GM12878 (cell line): ENCODE results near the gene RHOBTB1. TPM values are rescaled to one million over a fixed set of nuclear protein-coding genes. Genes with fewer than 3 reads are reported as not detected.

ENCODE experiments used
- ATAC-seq: fragments of 200-7000 bp; cut with Tn5 transposase; 3 replicates; pipeline ENCODE4 v1.9.1; 2020; ENCODE audit warnings: mild to moderate bottlenecking, moderate library complexity
- BruUV-seq: library from RNA; stranded (reverse); fragments of 400-500 nt; replicated peaks from 2 replicates; lab custom pipeline; 2021; lab: Mats Ljungman, UMichigan
- CTCF ChIA-PET: fragments of 300-600 bp; sonication (Branson Sonifier 250); formaldehyde crosslinking; extraction: SDS; loops from one replicate; lab custom pipeline; 2021; ENCODE audit warnings: inconsistent platforms; lab: Yijun Ruan, JAX
- POLR2A ChIA-PET: fragments of 350-600 bp; formaldehyde crosslinking; extraction: SDS; loops from one replicate; lab custom pipeline; 2021; ENCODE audit warnings: inconsistent platforms; lab: Charles Lee
- RAD21 ChIA-PET: fragments of 300-600 bp; sonication (Branson Sonifier 250); formaldehyde crosslinking; loops from one replicate; lab custom pipeline; 2023; ENCODE audit warnings: antibody characterized with exemption; ENCODE audit not compliant: unreplicated experiment; lab: Charles Lee
- SMC1A ChIA-PET: fragments of 300-600 bp; sonication (Branson Sonifier 250); formaldehyde crosslinking; loops from one replicate; lab custom pipeline; 2023; ENCODE audit not compliant: unreplicated experiment, uncharacterized antibody; lab: Charles Lee
- DNase-seq: peaks from one replicate; pipeline ENCODE4 v3.0.0-alpha.2; 2011; ENCODE audit warnings: low read depth, low spot score
- FAIRE-seq: peaks from 3 replicates; lab custom pipeline; 2011; peaks lifted over from hg19 to GRCh38; lab: Jason Lieb, UNC
- H2AFZ ChIP-seq: 2 replicates; pipeline ENCODE4 v1.6.0; 2011; ENCODE audit warnings: low read depth, low read length, control low read depth; ENCODE audit not compliant: control insufficient read depth
- H3K27ac ChIP-seq: 2 replicates; pipeline ENCODE4 v1.5.1; 2011; ENCODE audit warnings: control low read depth; ENCODE audit not compliant: control insufficient read depth, insufficient read depth
- H3K27me3 ChIP-seq, 2 experiments: replicated peaks in 1 of 2; 2 replicates each; pipeline versions ENCODE4 v1.6.0 to v1.6.1; 2011; ENCODE audit warnings: low read length in 1 of 2; ENCODE audit not compliant: control insufficient read depth in 2 of 2, insufficient read depth in 2 of 2
- H3K36me3 ChIP-seq, 2 experiments: 2 replicates each; pipeline ENCODE4 v1.5.1; 2011; ENCODE audit warnings: low read length in 1 of 2; ENCODE audit not compliant: control insufficient read depth in 2 of 2, insufficient read depth in 2 of 2
- H3K4me1 ChIP-seq: 2 replicates; pipeline ENCODE4 v1.6.1; 2011; ENCODE audit warnings: mild to moderate bottlenecking, low read length, moderate library complexity, mixed read lengths; ENCODE audit not compliant: control insufficient read depth, insufficient read depth
- H3K4me2 ChIP-seq: 2 replicates; pipeline ENCODE4 v1.6.0; 2011; ENCODE audit warnings: control low read depth; ENCODE audit not compliant: control insufficient read depth, insufficient read depth
- H3K4me3 ChIP-seq: fragments of 200-600 bp; sonication (generic); 2 replicates; pipeline ENCODE4 v1.5.1; 2016
- H3K79me2 ChIP-seq: 2 replicates; pipeline ENCODE4 v1.6.0; 2011; ENCODE audit warnings: low read length; ENCODE audit not compliant: control insufficient read depth, insufficient read depth
- H3K9ac ChIP-seq: 2 replicates; pipeline ENCODE4 v1.8.0; 2011; ENCODE audit warnings: low read length, control low read depth, mixed read lengths; ENCODE audit not compliant: control insufficient read depth, insufficient read depth
- H3K9me3 ChIP-seq: replicated peaks from 3 replicates; pipeline ENCODE4 v1.5.1; 2011; ENCODE audit warnings: mild to moderate bottlenecking, low read length; ENCODE audit not compliant: control insufficient read depth, insufficient read depth
- H4K20me1 ChIP-seq: 2 replicates; pipeline ENCODE4 v1.6.0; 2011; ENCODE audit not compliant: control insufficient read depth, insufficient read depth
- CUX1 ChIP-seq: IDR thresholded peaks from 2 replicates; pipeline ENCODE4 v1.6.1; 2012; ENCODE audit warnings: improper control_type of control experiment, low read depth, low read length; ENCODE audit not compliant: insufficient replicate concordance
- EP300 ChIP-seq, 2 experiments: fragments of 150-350 bp in 1 of 2; IDR thresholded peaks; 2 replicates each; pipeline ENCODE4 v1.6.1; 2011 to 2012; ENCODE audit warnings: low read depth in 2 of 2, low read length in 2 of 2, borderline replicate concordance in 1 of 2, improper control_type of control experiment in 1 of 2, inconsistent platforms in 1 of 2; ENCODE audit not compliant: control insufficient read depth in 1 of 2
- HCFC1 ChIP-seq: fragments of 150-350 bp; IDR thresholded peaks from 2 replicates; pipeline ENCODE4 v1.6.1; 2014; ENCODE audit warnings: low read length
- HSF1 ChIP-seq: fragments of 150-350 bp; IDR thresholded peaks from 2 replicates; pipeline ENCODE4 v1.6.1; 2014; ENCODE audit warnings: mild to moderate bottlenecking, low read depth, low read length
- IKZF1 ChIP-seq: fragments of 450-650 bp; conservative IDR thresholded peaks from 2 replicates; pipeline ENCODE4 v1.6.1; 2017; ENCODE audit warnings: antibody characterized with exemption, mild to moderate bottlenecking
- PAX5 ChIP-seq: IDR thresholded peaks from 2 replicates; pipeline ENCODE4 v1.6.1; 2011; ENCODE audit warnings: low read depth, low read length, borderline replicate concordance
- SUPT20H ChIP-seq: IDR thresholded peaks from 2 replicates; pipeline ENCODE4 v1.6.1; 2011; ENCODE audit warnings: low read depth, mild to moderate bottlenecking, low read length, moderate library complexity, borderline replicate concordance; ENCODE audit not compliant: control insufficient read depth
- ZBTB40 ChIP-seq: fragments of 450-650 bp; IDR thresholded peaks from 2 replicates; pipeline ENCODE4 v1.6.1; 2016; ENCODE audit warnings: mild to moderate bottlenecking, moderate library complexity, borderline replicate concordance
- WGBS: methylation state at CpG from one replicate; pipeline ENCODE4 v1.1.6; 2016; ENCODE audit warnings: low lambda C conversion rate; ENCODE audit not compliant: insufficient replicate concordance, insufficient coverage; ENCODE audit errors: missing lambda C conversion rate; 5-methylcytosine and 5-hydroxymethylcytosine counted together
- in situ Hi-C: fragments of 300-500 bp; cut with MboI; formaldehyde crosslinking; loops from 9 replicates; pipeline ENCODE4 v1.14.3; 2018; ENCODE audit warnings: mixed read lengths
- intact Hi-C: fragments of 100-400 bp; cut with micrococcal nuclease; formaldehyde crosslinking; loops from one replicate; pipeline ENCODE4 v1.14.2; 2022; ENCODE audit not compliant: unreplicated experiment
- polyA plus RNA-seq, 11 experiments: library from polyadenylated mRNA; depleted of rRNA in 4 of 11; unstranded in 6 of 11; stranded (reverse) in 5 of 11; fragments of >200 nt; fragmentation: Nextera tagmentation in 4 of 11; fragmentation: Illumina TruSeq in 1 of 11; extraction: Ambion mirVana in 4 of 11; extraction: Trizol in 1 of 11; gene quantifications; 1 replicate in 1 of 11; 2 replicates in 10 of 11; pipeline versions ENCODE4 v1.2.1 to v1.2.3, GENCODE V29; 2011 to 2016; ENCODE audit warnings: inconsistent platforms in 2 of 11, missing spikeins in 2 of 11, low read depth in 1 of 11
- total RNA-seq, 4 experiments: library from RNA; depleted of rRNA in 3 of 4; stranded (reverse); fragments of >200 nt in 3 of 4; fragmentation: Illumina TruSeq in 1 of 4; extraction: Trizol in 1 of 4; gene quantifications; 2 replicates each; pipeline versions ENCODE4 v1.2.1 to v1.2.3, GENCODE V29; 2013 to 2021

Gene RHOBTB1
- total and polyA plus RNA-seq, 10 of the 15 experiments (the other 5 are each of a cell fraction or from before 2014, with no cell fraction given): not detected

- TF ChIP-seq HSF1 (no peak), PAX5 (no peak), SUPT20H (no peak)
These were observed 33.4 kb downstream of the RHOBTB1 start (continued) for GRCh38 chr10:60910543-60910942.

GRCh38 chr10:60908896-60909295, 35.1 kb downstream of the RHOBTB1 start:
- no peak for ATAC-seq
- Histone ChIP-seq H3K36me3 (no peaks in the 10 kb centered on the region), H2AFZ (no peak overlapping the region), H3K9me3 (no peaks in the 10 kb centered on the region; the same call in 2 of the 3 replicates), H3K4me2 (no peak overlapping the region), H3K27me3 (no peaks in the 10 kb centered on the region), H3K27ac (no peak overlapping the region), H3K9ac (no peak overlapping the region), H4K20me1 (no peaks in the 10 kb centered on the region), H3K4me1 (no peaks in the 10 kb centered on the region), H3K4me3 (no peak overlapping the region), H3K79me2 (no peaks in the 10 kb centered on the region)
- no TSS peak for BruUV-seq
- ChIA-PET POLR2A (no interaction called here), SMC1A (interaction anchor here (1.2 kb wide), 1 partner anchor 86 kb away, joined by 3 read pairs; no protein-coding TSS in a partner anchor), CTCF (no interaction called here), RAD21 (no interaction called here)
- FAIRE-seq: no peak
- 46% methylated on average over 6 of the region's 6 CpGs for WGBS
- in situ Hi-C loops (no loop called here), intact Hi-C loops (no loop called here)
- no peak for DNase-seq
- TF ChIP-seq HSF1: no peak
- no peak for TF ChIP-seq HCFC1
- TF ChIP-seq EP300 (IDR thresholded peaks at IDR 0.05; ENCODE audit: borderline replicate concordance in 1 of 2, control insufficient read depth in 1 of 2, low read depth in 2 of 2, low read length in 2 of 2): no peak
- TF ChIP-seq CUX1: no peak
- TF ChIP-seq ZBTB40: no peak
- no peak for TF ChIP-seq IKZF1
